Measurements from ENCODE around the gene THADA. TPM values are rescaled to one million over a fixed set of nuclear protein-coding genes. Genes with fewer than 3 reads are reported as not detected.

THADA gene
- total RNA-seq, 2 experiments from 2014 or later = 31.2 to 32.3 TPM

GRCh38 chr2:43459446-43460173, 136.2 kb downstream of the THADA start:
- no peak for DNase-seq (ENCODE audit: low spot score)
- Histone ChIP-seq H3K4me2 (ENCODE audit: low read length) (no peak overlapping the region), H3K36me3 (ENCODE audit: insufficient read depth, low read length) (no peaks in the 10 kb centered on the region), H3K4me1 (ENCODE audit: insufficient read depth, low read length, poor library complexity, severe bottlenecking) (peaks cover 11% of the 10 kb centered on the region), H3K4me3 (ENCODE audit: low read depth, low read length, poor library complexity, severe bottlenecking) (no peak overlapping the region), H4K20me1 (ENCODE audit: insufficient read depth, low read length) (no peaks in the 10 kb centered on the region), H3K27ac (ENCODE audit: low read depth, low read length, poor library complexity, severe bottlenecking) (no peak overlapping the region), H3K9me3 (ENCODE audit: low read length) (no peaks in the 10 kb centered on the region), H3K9me2 (ENCODE audit: insufficient read depth, low read length) (no peaks in the 10 kb centered on the region), H2AFZ (ENCODE audit: low read length) (no peak overlapping the region), H3K79me2 (ENCODE audit: insufficient read depth, low read depth, low read length) (no peaks in the 10 kb centered on the region)
- intact Hi-C loops (cut with micrococcal nuclease; ENCODE audit: unreplicated experiment) = no loop called here
- no TSS peak for BruUV-seq (replicated peaks)
- TF ChIP-seq, protein P1, sequence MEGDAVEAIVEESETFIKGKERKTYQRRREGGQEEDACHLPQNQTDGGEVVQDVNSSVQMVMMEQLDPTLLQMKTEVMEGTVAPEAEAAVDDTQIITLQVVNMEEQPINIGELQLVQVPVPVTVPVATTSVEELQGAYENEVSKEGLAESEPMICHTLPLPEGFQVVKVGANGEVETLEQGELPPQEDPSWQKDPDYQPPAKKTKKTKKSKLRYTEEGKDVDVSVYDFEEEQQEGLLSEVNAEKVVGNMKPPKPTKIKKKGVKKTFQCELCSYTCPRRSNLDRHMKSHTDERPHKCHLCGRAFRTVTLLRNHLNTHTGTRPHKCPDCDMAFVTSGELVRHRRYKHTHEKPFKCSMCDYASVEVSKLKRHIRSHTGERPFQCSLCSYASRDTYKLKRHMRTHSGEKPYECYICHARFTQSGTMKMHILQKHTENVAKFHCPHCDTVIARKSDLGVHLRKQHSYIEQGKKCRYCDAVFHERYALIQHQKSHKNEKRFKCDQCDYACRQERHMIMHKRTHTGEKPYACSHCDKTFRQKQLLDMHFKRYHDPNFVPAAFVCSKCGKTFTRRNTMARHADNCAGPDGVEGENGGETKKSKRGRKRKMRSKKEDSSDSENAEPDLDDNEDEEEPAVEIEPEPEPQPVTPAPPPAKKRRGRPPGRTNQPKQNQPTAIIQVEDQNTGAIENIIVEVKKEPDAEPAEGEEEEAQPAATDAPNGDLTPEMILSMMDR (conservative IDR thresholded peaks at IDR 0.05; ENCODE audit: low read length) = no peak
- TF ChIP-seq EZH2phosphoT487 (IDR thresholded peaks at IDR 0.05; ENCODE audit: borderline replicate concordance, low read depth, low read length) = no peak
- ChIA-PET POLR2A (interaction anchor here (2.0 kb wide), 1 partner anchor 16 kb away, joined by 5 read pairs; no protein-coding TSS in a partner anchor), CTCF (ENCODE audit: unreplicated experiment) (no interaction called here)

GRCh38 chr2:43458014-43458628, 137.7 kb downstream of the THADA start:
- Histone ChIP-seq H3K9me3 (ENCODE audit: low read length) (no peaks in the 10 kb centered on the region), H3K9me2 (ENCODE audit: insufficient read depth, low read length) (no peaks in the 10 kb centered on the region), H4K20me1 (ENCODE audit: insufficient read depth, low read length) (no peaks in the 10 kb centered on the region), H3K36me3 (ENCODE audit: insufficient read depth, low read length) (no peaks in the 10 kb centered on the region), H2AFZ (ENCODE audit: low read length) (no peak overlapping the region), H3K27ac (ENCODE audit: low read depth, low read length, poor library complexity, severe bottlenecking) (no peak overlapping the region), H3K4me1 (ENCODE audit: insufficient read depth, low read length, poor library complexity, severe bottlenecking) (peaks cover 11% of the 10 kb centered on the region), H3K4me2 (ENCODE audit: low read length) (no peak overlapping the region), H3K79me2 (ENCODE audit: insufficient read depth, low read depth, low read length) (no peaks in the 10 kb centered on the region), H3K4me3 (ENCODE audit: low read depth, low read length, poor library complexity, severe bottlenecking) (no peak overlapping the region)
- no peak for TF ChIP-seq EZH2phosphoT487 (IDR thresholded peaks at IDR 0.05; ENCODE audit: borderline replicate concordance, low read depth, low read length)
- TF ChIP-seq, protein P1 (conservative IDR thresholded peaks at IDR 0.05; ENCODE audit: low read length) = no peak
- POLR2A ChIA-PET = no interaction called here
- no peak for DNase-seq (ENCODE audit: low spot score)
- CTCF ChIA-PET (ENCODE audit: unreplicated experiment) = no interaction called here
- intact Hi-C loops (cut with micrococcal nuclease; ENCODE audit: unreplicated experiment) = no loop called here
- BruUV-seq (replicated peaks) = no TSS peak

Measured in OCI-LY7 (cell line).